ENCODE results near the gene TSG101.

TSG101 gene

GRCh38 chr11:18548001-18548400, 21.3 kb upstream of the TSG101 start:
- no peak overlapping the region for H3K4me3 ChIP-seq (ENCODE audit: low read depth, low read length)
- TF ChIP-seq POLR2A (IDR thresholded peaks at IDR 0.05; ENCODE audit: extremely low read depth, insufficient read length) (no peak), MAX (IDR thresholded peaks at IDR 0.05; ENCODE audit: low read depth, low read length) (no peak), CTCF (IDR thresholded peaks at IDR 0.05; ENCODE audit: low read depth, low read length) (no peak), MYC (IDR thresholded peaks at IDR 0.05; ENCODE audit: low read depth, low read length) (no peak)
- DNase-seq (ENCODE audit: low read depth): no peak

GRCh38 chr11:18540207-18541009, 13.7 kb upstream of the TSG101 start:
- no peak overlapping the region for H3K4me3 ChIP-seq (ENCODE audit: low read depth, low read length)
- peak; percentile 21 for TF ChIP-seq CTCF (IDR thresholded peaks at IDR 0.05; ENCODE audit: low read depth, low read length)
- no peak for TF ChIP-seq POLR2A (IDR thresholded peaks at IDR 0.05; ENCODE audit: extremely low read depth, insufficient read length)
- TF ChIP-seq MYC (IDR thresholded peaks at IDR 0.05; ENCODE audit: low read depth, low read length): no peak
- DNase-seq (ENCODE audit: low read depth): peak; percentile 43

- H3K4me3 ChIP-seq (ENCODE audit: low read depth, low read length): no peak overlapping the region
- no peak for TF ChIP-seq MAX (IDR thresholded peaks at IDR 0.05; ENCODE audit: low read depth, low read length)
- no peak for DNase-seq (ENCODE audit: low read depth)
Observed at GRCh38 chr11:18536209-18536608, 9.5 kb upstream of the TSG101 start.

- TF ChIP-seq POLR2A (IDR thresholded peaks at IDR 0.05; ENCODE audit: extremely low read depth, insufficient read length) (no peak), CTCF (IDR thresholded peaks at IDR 0.05; ENCODE audit: low read depth, low read length) (no peak), MYC (IDR thresholded peaks at IDR 0.05; ENCODE audit: low read depth, low read length) (no peak), MAX (IDR thresholded peaks at IDR 0.05; ENCODE audit: low read depth, low read length) (no peak)
Observed at GRCh38 chr11:18534245-18534644, 7.5 kb upstream of the TSG101 start.

GRCh38 chr11:18533365-18533764, 6.6 kb upstream of the TSG101 start:
- no peak for DNase-seq (ENCODE audit: low read depth)
- no peak overlapping the region for H3K4me3 ChIP-seq (ENCODE audit: low read depth, low read length)
- TF ChIP-seq MAX (IDR thresholded peaks at IDR 0.05; ENCODE audit: low read depth, low read length) (no peak), CTCF (IDR thresholded peaks at IDR 0.05; ENCODE audit: low read depth, low read length) (no peak), MYC (IDR thresholded peaks at IDR 0.05; ENCODE audit: low read depth, low read length) (no peak), POLR2A (IDR thresholded peaks at IDR 0.05; ENCODE audit: extremely low read depth, insufficient read length) (no peak)

More at GRCh38 chr11:18534245-18534644, 7.5 kb upstream of the TSG101 start:
- no peak for DNase-seq (ENCODE audit: low read depth)
- no peak overlapping the region for H3K4me3 ChIP-seq (ENCODE audit: low read depth, low read length)

- H3K4me3 ChIP-seq (ENCODE audit: low read depth, low read length): peak overlapping the region; percentile 98
- TF ChIP-seq MAX (IDR thresholded peaks at IDR 0.05; ENCODE audit: low read depth, low read length): no peak
- no peak for TF ChIP-seq POLR2A (IDR thresholded peaks at IDR 0.05; ENCODE audit: extremely low read depth, insufficient read length)
- no peak for TF ChIP-seq MYC (IDR thresholded peaks at IDR 0.05; ENCODE audit: low read depth, low read length)
- no peak for TF ChIP-seq CTCF (IDR thresholded peaks at IDR 0.05; ENCODE audit: low read depth, low read length)
- DNase-seq (ENCODE audit: low read depth): peak; percentile 64
Observed at GRCh38 chr11:18527512-18527911, 770 bp upstream of the TSG101 start.

Data from NB4 (cell line).